ENCODE results near the gene ERGIC1. TPM values are rescaled to one million over a fixed set of nuclear protein-coding genes. Genes with fewer than 3 reads are reported as not detected.

The ERGIC1 gene
- total and polyA plus RNA-seq, 2 of the 8 experiments (the other 6 are each of a cell fraction or from before 2014, with no cell fraction given) = 95.3 to 106 TPM

DNA sequence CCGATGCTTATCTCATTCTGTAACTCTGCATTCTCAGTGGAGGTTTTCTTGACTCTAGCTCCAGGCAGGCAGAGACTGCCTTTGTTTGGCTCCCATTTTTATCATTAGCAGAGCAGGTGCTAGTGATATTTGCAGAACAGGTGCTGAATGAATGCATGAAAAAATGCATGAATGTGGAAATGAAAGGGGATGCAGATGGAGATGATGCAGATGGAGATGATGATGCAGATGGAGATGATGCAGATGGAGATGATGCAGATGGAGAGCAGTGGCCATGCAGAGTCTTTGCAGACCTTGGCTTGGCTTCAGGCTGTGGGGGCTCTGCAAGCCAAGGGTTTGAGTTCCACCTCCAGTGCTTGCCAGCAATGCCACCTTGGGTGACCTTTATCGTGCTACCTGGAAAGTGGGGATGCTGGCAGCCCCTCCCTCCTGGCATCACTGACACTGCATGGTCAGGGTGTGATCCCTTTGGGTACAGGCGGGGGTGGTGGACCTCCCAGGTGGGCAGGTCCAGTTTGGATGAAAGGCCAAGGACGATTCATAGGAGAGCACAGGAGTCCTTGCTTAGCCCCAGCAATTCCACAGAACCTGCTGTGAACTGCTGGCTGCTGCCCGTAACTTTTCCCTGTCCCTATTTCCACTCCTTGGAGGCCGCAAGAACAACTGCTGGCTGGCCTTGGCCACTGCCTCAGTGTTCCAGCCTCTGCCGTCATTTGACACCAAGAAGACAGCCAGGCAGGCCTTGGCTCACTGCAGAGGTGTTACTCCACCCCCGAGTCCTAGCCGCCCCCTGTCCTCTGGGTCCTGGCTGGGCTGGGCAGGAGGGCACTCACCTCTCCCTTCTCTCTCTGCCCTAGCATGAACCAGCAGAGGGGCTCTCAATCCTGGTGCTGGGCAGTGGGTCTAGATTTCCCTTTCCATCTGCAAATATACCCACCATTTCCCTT, 33.0 kb downstream of the ERGIC1 start:
- Histone ChIP-seq H3K27me3 (replicated peaks in 1 of 4; ENCODE audit: control insufficient read depth in 3 of 4, extremely low read depth in 1 of 4, insufficient read depth in 3 of 4, low read length in 3 of 4) (no peaks in the 10 kb centered on the region; a peak in 1 of 7 replicates), H3K4me3 (ENCODE audit: extremely low read depth in 1 of 4, insufficient read depth in 2 of 4, low read depth in 3 of 4, low read length in 4 of 4) (no peak overlapping the region), H2BK20ac (ENCODE audit: low read length) (no peak overlapping the region), H3K56ac (replicated peaks; ENCODE audit: insufficient read length, low read depth, low read length) (no peak overlapping the region), H3K4me1 (replicated peaks in 1 of 4; ENCODE audit: control insufficient read depth in 3 of 4, insufficient read depth in 4 of 4, low read length in 3 of 4) (peaks cover 17 to 45% (median 30%) of the 10 kb centered on the region in 4 experiments), H3K4ac (replicated peaks; ENCODE audit: insufficient read length, low read depth, low read length) (no peak overlapping the region), H3K27ac (ENCODE audit: low read depth, low read length) (peak overlapping the region; percentile 10; the same call in 1 of the 2 replicates), H3K9ac (replicated peaks in 1 of 4; ENCODE audit: extremely low read depth in 1 of 4, low read depth in 3 of 4, low read length in 3 of 4) (no peak overlapping the region), H2BK5ac (ENCODE audit: low read depth, low read length) (no peak overlapping the region), H2BK15ac (ENCODE audit: low read length) (no peak overlapping the region), H2BK120ac (replicated peaks; ENCODE audit: low read depth, low read length) (no peak overlapping the region), H3K23ac (ENCODE audit: insufficient read length) (no peak overlapping the region), H4K91ac (replicated peaks; ENCODE audit: insufficient read length, low read length) (no peak overlapping the region), H3K9me3 (ENCODE audit: insufficient read depth in 2 of 2, low read depth in 1 of 2, low read length in 1 of 2) (no peaks in the 10 kb centered on the region), H3K18ac (ENCODE audit: extremely low read depth, low read length) (0 out of 2 replicates have a peak overlapping the region, but pooled peaks have one; percentile 4), H3K23me2 (ENCODE audit: low read depth, low read length) (no peaks in the 10 kb centered on the region), H2AK5ac (ENCODE audit: low read depth, low read length) (no peak overlapping the region), H3K4me2 (ENCODE audit: insufficient read depth in 1 of 2, low read depth in 2 of 2, low read length in 2 of 2) (peak overlapping the region; percentile 5 to 34; a peak in 3 of 4 replicates), H4K5ac (ENCODE audit: insufficient read length, low read depth, low read length) (no peak overlapping the region), H2BK12ac (ENCODE audit: low read depth, low read length) (no peak overlapping the region; the same call in 1 of the 2 replicates), H3K79me2 (ENCODE audit: control insufficient read depth in 1 of 2, insufficient read depth in 2 of 2, low read length in 2 of 2) (peaks cover 0 to 56% of the 10 kb centered on the region in 2 experiments; a peak in 2 of 4 replicates), H3K79me1 (ENCODE audit: low read depth, low read length) (peaks cover 14% of the 10 kb centered on the region), H4K20me1 (replicated peaks in 1 of 2; ENCODE audit: control insufficient read depth in 1 of 2, insufficient read depth in 2 of 2, low read length in 2 of 2) (peaks cover 15 to 35% of the 10 kb centered on the region in 2 experiments), H2AFZ (ENCODE audit: low read length) (no peak overlapping the region), H4K8ac (ENCODE audit: extremely low read depth, insufficient read depth, low read length) (no peak overlapping the region), H3K36me3 (ENCODE audit: control insufficient read depth in 2 of 4, insufficient read depth in 4 of 4, low read length in 3 of 4) (no peaks in the 10 kb centered on the region), H3K14ac (ENCODE audit: insufficient read length) (no peak overlapping the region)
- no peak for FAIRE-seq
- 58% methylated on average over 9 of the region's 9 CpGs; no CpG with 5 or more reads in 1 of the 2 experiments for WGBS, 2 experiments (ENCODE audit: extremely low coverage in 1 of 2, insufficient coverage in 1 of 2, insufficient read length in 1 of 2, insufficient replicate concordance in 2 of 2, low coverage in 1 of 2, low lambda C conversion rate in 2 of 2, missing lambda C conversion rate in 1 of 2)
- POLR2A ChIA-PET (ENCODE audit: partially characterized antibody) = interaction anchor here (1.4 kb wide), 1 partner anchor 95 kb away, joined by 6 read pairs; the partner anchor contains the start of gene DUSP1
- CTCF ChIA-PET (ENCODE audit: partially characterized antibody) = interaction anchor here (1.2 to 1.6 kb wide), 3 partner anchors 23 to 150 kb away, joined by 3 to 7 read pairs (median 3); no protein-coding TSS in a partner anchor
- DNase-seq (ENCODE audit: low read depth in 1 of 2, low spot score in 2 of 2) = peak in 1 of 2 experiments; percentile 56
- TF ChIP-seq RBBP5 (IDR thresholded peaks at IDR 0.05; ENCODE audit: borderline replicate concordance, low read depth, low read length) = no peak
- TF ChIP-seq FOSL1 (IDR thresholded peaks at IDR 0.05; ENCODE audit: insufficient read depth, low read depth, low read length) = no peak
- TF ChIP-seq SAP30 (IDR thresholded peaks at IDR 0.05; ENCODE audit: insufficient read depth, insufficient replicate concordance, low read length) = no peak
- no peak for TF ChIP-seq CHD2 (IDR thresholded peaks at IDR 0.05; ENCODE audit: low read length)
- TF ChIP-seq SRF (IDR thresholded peaks at IDR 0.05; ENCODE audit: low read depth, low read length) = no peak
- TF ChIP-seq, protein P1, sequence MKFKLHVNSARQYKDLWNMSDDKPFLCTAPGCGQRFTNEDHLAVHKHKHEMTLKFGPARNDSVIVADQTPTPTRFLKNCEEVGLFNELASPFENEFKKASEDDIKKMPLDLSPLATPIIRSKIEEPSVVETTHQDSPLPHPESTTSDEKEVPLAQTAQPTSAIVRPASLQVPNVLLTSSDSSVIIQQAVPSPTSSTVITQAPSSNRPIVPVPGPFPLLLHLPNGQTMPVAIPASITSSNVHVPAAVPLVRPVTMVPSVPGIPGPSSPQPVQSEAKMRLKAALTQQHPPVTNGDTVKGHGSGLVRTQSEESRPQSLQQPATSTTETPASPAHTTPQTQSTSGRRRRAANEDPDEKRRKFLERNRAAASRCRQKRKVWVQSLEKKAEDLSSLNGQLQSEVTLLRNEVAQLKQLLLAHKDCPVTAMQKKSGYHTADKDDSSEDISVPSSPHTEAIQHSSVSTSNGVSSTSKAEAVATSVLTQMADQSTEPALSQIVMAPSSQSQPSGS (IDR thresholded peaks at IDR 0.05; ENCODE audit: low read length) = no peak
- TF ChIP-seq RNF2 (IDR thresholded peaks at IDR 0.05; ENCODE audit: borderline replicate concordance, low read depth, low read length, missing control alignments, poor library complexity, severe bottlenecking) = no peak
- no peak for TF ChIP-seq POU5F1 (IDR thresholded peaks at IDR 0.05; ENCODE audit: low read depth, low read length)
